Measurements from ENCODE around the gene CDH20.

GRCh38 chr18:61575419-61575818, 242.2 kb downstream of the CDH20 start:
- no peak for TF ChIP-seq CTCF (IDR thresholded peaks at IDR 0.05)
- no peak for TF ChIP-seq POLR2AphosphoS5 (IDR thresholded peaks at IDR 0.05)

All from prostate gland (tissue), 2 donors.